Loucy (cell line): ENCODE results near the gene RWDD3.

Experiments used
- H2AFZ ChIP-seq: fragments of 200-600 bp; sonication (generic); 2 replicates; pipeline ENCODE4 v1.6.0; 2016; ENCODE audit warnings: antibody characterized with exemption, mild to moderate bottlenecking, low read length, moderate library complexity
- H3F3A ChIP-seq: fragments of 200-600 bp; 2 replicates; pipeline ENCODE4 v1.6.0; 2016; ENCODE audit warnings: antibody characterized with exemption, low read depth, mild to moderate bottlenecking
- H3K27me3 ChIP-seq: fragments of 200-600 bp; sonication (generic); 2 replicates; pipeline ENCODE4 v1.6.1; 2014; ENCODE audit warnings: low read length, mild to moderate bottlenecking; ENCODE audit not compliant: insufficient read depth, poor library complexity, severe bottlenecking
- H3K36me3 ChIP-seq: fragments of 200-600 bp; sonication (generic); 2 replicates; pipeline ENCODE4 v1.6.1; 2016; ENCODE audit warnings: low read length; ENCODE audit not compliant: insufficient read depth
- H3K4me1 ChIP-seq: fragments of 200-600 bp; sonication (generic); 2 replicates; pipeline ENCODE4 v1.5.1; 2014; ENCODE audit warnings: low read length, mild to moderate bottlenecking; ENCODE audit not compliant: insufficient read depth, poor library complexity, severe bottlenecking
- H3K4me2 ChIP-seq: fragments of 200-600 bp; sonication (generic); 2 replicates; pipeline ENCODE4 v1.6.0; 2014; ENCODE audit warnings: antibody characterized with exemption, low read length, low read depth, mild to moderate bottlenecking; ENCODE audit not compliant: poor library complexity, severe bottlenecking
- H3K4me3 ChIP-seq: fragments of 200-600 bp; sonication (generic); 2 replicates; pipeline ENCODE4 v1.5.1; 2014; ENCODE audit warnings: low read length, mild to moderate bottlenecking, mixed read lengths; ENCODE audit not compliant: poor library complexity, severe bottlenecking
- H3K79me2 ChIP-seq: fragments of 200-600 bp; sonication (generic); 2 replicates; pipeline ENCODE4 v1.6.1; 2014; ENCODE audit warnings: low read length; ENCODE audit not compliant: insufficient read depth
- H3K9ac ChIP-seq: fragments of 200-600 bp; sonication (generic); 2 replicates; pipeline ENCODE4 v1.6.0; 2014; ENCODE audit warnings: mild to moderate bottlenecking, low read depth, low read length, moderate library complexity; ENCODE audit not compliant: poor library complexity, severe bottlenecking
- H3K9me2 ChIP-seq: fragments of 200-600 bp; sonication (generic); replicated peaks from 2 replicates; pipeline ENCODE4 v1.6.1; 2016; ENCODE audit warnings: low read depth, low read length, mixed read lengths
- H3K9me3 ChIP-seq: fragments of 200-600 bp; sonication (generic); 2 replicates; pipeline ENCODE4 v1.6.1; 2014; ENCODE audit warnings: mild to moderate bottlenecking, antibody characterized with exemption, low read length, low read depth; ENCODE audit not compliant: insufficient read depth
- H4K20me1 ChIP-seq: fragments of 200-600 bp; sonication (generic); 2 replicates; pipeline ENCODE4 v1.6.0; 2014; ENCODE audit warnings: antibody characterized with exemption, low read length, mild to moderate bottlenecking; ENCODE audit not compliant: insufficient read depth, poor library complexity, severe bottlenecking
- EZH2phosphoT487 ChIP-seq: fragments of 200-600 bp; IDR thresholded peaks from 2 replicates; pipeline ENCODE4 v1.6.1; 2018; ENCODE audit warnings: antibody characterized with exemption, mild to moderate bottlenecking, moderate library complexity, borderline replicate concordance
- TF ChIP-seq, protein P1 (sequence below): fragments of 200-600 bp; sonication (generic); conservative IDR thresholded peaks from 2 replicates; pipeline ENCODE4 v1.5.1; 2014; ENCODE audit warnings: mild to moderate bottlenecking, antibody characterized with exemption, low read length

Gene RWDD3

DNA sequence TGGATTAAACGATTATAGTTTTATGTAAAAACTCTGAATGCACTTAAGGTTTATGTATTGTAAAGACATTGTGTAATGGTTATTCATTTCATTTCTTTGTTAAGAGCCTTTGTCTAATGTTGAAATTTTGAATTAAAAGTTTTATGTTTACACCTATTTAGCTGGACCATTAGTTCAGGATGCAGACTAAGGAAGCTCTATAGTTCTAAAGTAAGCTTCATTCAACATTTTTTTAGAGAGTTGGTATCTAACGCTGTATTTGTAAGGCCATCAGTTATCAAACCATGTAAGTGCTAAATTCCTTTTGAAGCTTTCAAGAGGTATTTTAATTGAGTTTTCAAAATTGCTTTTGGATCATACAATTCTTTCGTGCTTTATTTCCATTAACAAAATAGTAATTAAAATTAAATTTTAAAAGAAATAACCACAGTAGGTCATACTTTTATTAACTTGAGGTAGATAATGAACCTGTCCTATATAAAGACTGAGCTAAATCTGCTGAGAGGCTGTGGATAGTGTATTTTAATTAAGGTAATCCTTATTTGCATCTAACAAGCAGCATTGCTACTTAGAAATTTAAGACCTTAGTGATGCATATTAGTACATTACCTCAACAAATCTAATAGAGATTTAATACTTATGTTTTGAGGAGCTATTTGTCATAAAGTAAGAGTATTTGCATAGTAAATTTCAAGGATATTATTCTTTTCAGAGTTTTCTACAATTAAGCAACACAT lies 47.9 kb downstream of the RWDD3 start:
- Histone ChIP-seq H3K9ac (no peak overlapping the region), H3K9me2 (no peaks in the 10 kb centered on the region), H3K79me2 (no peaks in the 10 kb centered on the region), H3K36me3 (no peaks in the 10 kb centered on the region), H2AFZ (no peak overlapping the region), H3F3A (no peaks in the 10 kb centered on the region), H3K9me3 (no peaks in the 10 kb centered on the region), H3K27me3 (no peaks in the 10 kb centered on the region), H3K4me1 (no peaks in the 10 kb centered on the region), H4K20me1 (no peaks in the 10 kb centered on the region), H3K4me3 (no peak overlapping the region), H3K4me2 (no peak overlapping the region)
- no peak for TF ChIP-seq EZH2phosphoT487
- TF ChIP-seq, protein P1, sequence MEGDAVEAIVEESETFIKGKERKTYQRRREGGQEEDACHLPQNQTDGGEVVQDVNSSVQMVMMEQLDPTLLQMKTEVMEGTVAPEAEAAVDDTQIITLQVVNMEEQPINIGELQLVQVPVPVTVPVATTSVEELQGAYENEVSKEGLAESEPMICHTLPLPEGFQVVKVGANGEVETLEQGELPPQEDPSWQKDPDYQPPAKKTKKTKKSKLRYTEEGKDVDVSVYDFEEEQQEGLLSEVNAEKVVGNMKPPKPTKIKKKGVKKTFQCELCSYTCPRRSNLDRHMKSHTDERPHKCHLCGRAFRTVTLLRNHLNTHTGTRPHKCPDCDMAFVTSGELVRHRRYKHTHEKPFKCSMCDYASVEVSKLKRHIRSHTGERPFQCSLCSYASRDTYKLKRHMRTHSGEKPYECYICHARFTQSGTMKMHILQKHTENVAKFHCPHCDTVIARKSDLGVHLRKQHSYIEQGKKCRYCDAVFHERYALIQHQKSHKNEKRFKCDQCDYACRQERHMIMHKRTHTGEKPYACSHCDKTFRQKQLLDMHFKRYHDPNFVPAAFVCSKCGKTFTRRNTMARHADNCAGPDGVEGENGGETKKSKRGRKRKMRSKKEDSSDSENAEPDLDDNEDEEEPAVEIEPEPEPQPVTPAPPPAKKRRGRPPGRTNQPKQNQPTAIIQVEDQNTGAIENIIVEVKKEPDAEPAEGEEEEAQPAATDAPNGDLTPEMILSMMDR, result no peak

DNA sequence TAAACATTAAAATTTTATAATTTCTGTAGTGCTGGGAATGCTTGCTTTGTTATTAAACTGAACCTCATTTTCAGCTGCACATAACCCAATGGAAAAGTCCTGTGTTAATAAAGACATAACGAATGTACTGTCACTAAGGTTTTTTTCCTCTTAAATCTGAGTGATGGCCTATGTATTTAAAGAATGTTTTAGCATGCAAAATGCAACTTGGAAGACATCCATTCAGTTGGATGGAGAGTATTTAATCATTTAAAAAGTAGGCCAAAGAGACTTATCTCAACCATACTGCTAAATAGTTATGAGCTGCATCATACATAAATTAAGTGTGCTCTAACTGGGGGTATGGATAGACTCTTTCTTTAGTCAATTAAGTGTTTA lies 48.5 kb downstream of the RWDD3 start:
- H3F3A ChIP-seq, result no peaks in the 10 kb centered on the region
- no peak overlapping the region for H3K4me3 ChIP-seq
- H3K27me3 ChIP-seq, result no peaks in the 10 kb centered on the region
- no peaks in the 10 kb centered on the region for H3K9me3 ChIP-seq
- H3K4me1 ChIP-seq, result no peaks in the 10 kb centered on the region
- TF ChIP-seq, protein P1, result no peak
- no peak for TF ChIP-seq EZH2phosphoT487
- no peak overlapping the region for H2AFZ ChIP-seq
- H3K79me2 ChIP-seq, result no peaks in the 10 kb centered on the region
- H4K20me1 ChIP-seq, result no peaks in the 10 kb centered on the region
- H3K9me2 ChIP-seq, result no peaks in the 10 kb centered on the region
- no peak overlapping the region for H3K4me2 ChIP-seq
- no peaks in the 10 kb centered on the region for H3K36me3 ChIP-seq
- no peak overlapping the region for H3K9ac ChIP-seq

DNA sequence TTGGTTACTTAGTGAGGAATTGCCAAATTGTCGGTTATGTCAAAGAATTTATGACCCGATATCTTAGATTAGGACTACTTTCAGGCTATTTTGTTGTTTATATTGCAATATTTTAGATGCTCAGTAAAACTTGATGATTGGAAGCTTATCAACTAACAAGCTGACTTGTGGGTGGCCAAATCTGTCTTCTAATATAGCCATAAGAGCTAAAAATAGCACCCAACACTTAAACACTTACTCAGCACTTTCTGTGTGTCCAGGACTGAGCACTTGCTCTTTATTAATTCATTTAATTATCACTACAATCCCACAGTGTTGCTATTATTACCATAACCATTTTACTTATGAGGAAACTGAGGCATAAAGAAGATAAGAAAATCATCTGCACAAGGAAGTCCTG lies 50.4 kb downstream of the RWDD3 start:
- no peaks in the 10 kb centered on the region for H3K9me2 ChIP-seq
- H3K36me3 ChIP-seq, result no peaks in the 10 kb centered on the region
- no peak overlapping the region for H2AFZ ChIP-seq
- H3K79me2 ChIP-seq, result no peaks in the 10 kb centered on the region
- no peak overlapping the region for H3K4me2 ChIP-seq
- no peaks in the 10 kb centered on the region for H3K9me3 ChIP-seq
- no peak for TF ChIP-seq EZH2phosphoT487
- no peak overlapping the region for H3K4me3 ChIP-seq
- H3F3A ChIP-seq, result no peaks in the 10 kb centered on the region
- no peaks in the 10 kb centered on the region for H3K4me1 ChIP-seq
- no peaks in the 10 kb centered on the region for H4K20me1 ChIP-seq
- H3K27me3 ChIP-seq, result no peaks in the 10 kb centered on the region
- no peak overlapping the region for H3K9ac ChIP-seq

DNA sequence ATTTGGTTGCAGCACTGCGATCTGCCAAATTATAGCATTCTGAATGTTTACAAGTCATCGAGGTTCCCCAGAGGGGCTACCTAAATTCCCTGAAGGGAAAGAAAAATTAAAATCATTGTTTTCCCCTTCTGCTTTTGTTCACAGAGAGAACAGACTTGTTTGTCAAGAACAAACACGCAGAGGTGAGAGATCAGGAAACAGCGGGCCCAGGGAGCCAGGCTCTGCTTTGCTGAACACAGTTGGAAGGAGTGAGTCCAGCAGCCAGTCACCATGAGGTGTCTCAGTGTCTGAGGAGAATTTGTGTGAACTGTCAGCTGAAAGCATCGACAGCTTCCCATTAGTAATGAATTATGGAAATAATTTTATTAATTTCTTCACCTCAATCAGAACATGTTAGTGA lies 52.5 kb downstream of the RWDD3 start:
- no peaks in the 10 kb centered on the region for H3K9me2 ChIP-seq
- TF ChIP-seq EZH2phosphoT487, result no peak
- TF ChIP-seq, protein P1, result no peak
- no peak overlapping the region for H3K9ac ChIP-seq
- no peak overlapping the region for H2AFZ ChIP-seq
- no peaks in the 10 kb centered on the region for H3F3A ChIP-seq
- no peaks in the 10 kb centered on the region for H3K36me3 ChIP-seq
- no peak overlapping the region for H3K4me2 ChIP-seq
- no peaks in the 10 kb centered on the region for H3K79me2 ChIP-seq
- H3K27me3 ChIP-seq, result no peaks in the 10 kb centered on the region
- no peak overlapping the region for H3K4me3 ChIP-seq
- no peaks in the 10 kb centered on the region for H3K9me3 ChIP-seq
- H3K4me1 ChIP-seq, result no peaks in the 10 kb centered on the region
- H4K20me1 ChIP-seq, result no peaks in the 10 kb centered on the region
